Measurements from ENCODE around the gene DNAH14.
"Not testable (repeated sequence)": the region's sequence is repeated elsewhere in the genome, so short reads cannot be mapped to it uniquely, and the experiment has no call there.

The DNAH14 gene

GRCh38 chr1:225347123-225347683, 417.7 kb downstream of the DNAH14 start:
- DNase-seq (ENCODE audit: low read depth in 2 of 2): no peak

- DNase-seq (ENCODE audit: low read depth in 2 of 2): no peak
Measured at GRCh38 chr1:225348400-225348799, 418.9 kb downstream of the DNAH14 start.

GRCh38 chr1:225349826-225350225, 420.4 kb downstream of the DNAH14 start:
- no peak for DNase-seq (ENCODE audit: low read depth in 2 of 2)

GRCh38 chr1:225350872-225351271, 421.4 kb downstream of the DNAH14 start:
- no peak for DNase-seq (ENCODE audit: low read depth in 2 of 2)

- DNase-seq (ENCODE audit: low read depth in 2 of 2): no peak
Measured at GRCh38 chr1:225354906-225355305, 425.4 kb downstream of the DNAH14 start.

GRCh38 chr1:225355863-225356262, 426.4 kb downstream of the DNAH14 start:
- DNase-seq (ENCODE audit: low read depth in 2 of 2): no peak

GRCh38 chr1:225360119-225360518, 430.6 kb downstream of the DNAH14 start:
- no peak for DNase-seq (ENCODE audit: low read depth in 2 of 2)

GRCh38 chr1:225361176-225361575, 431.7 kb downstream of the DNAH14 start:
- DNase-seq (ENCODE audit: low read depth in 2 of 2): no peak

GRCh38 chr1:225362805-225363204, 433.3 kb downstream of the DNAH14 start:
- DNase-seq (ENCODE audit: low read depth in 2 of 2): no peak

- no peak for DNase-seq (ENCODE audit: low read depth in 2 of 2)
Measured at GRCh38 chr1:225364439-225364838, 435.0 kb downstream of the DNAH14 start.

- no peak for DNase-seq (ENCODE audit: low read depth in 2 of 2)
Measured at GRCh38 chr1:225366018-225366417, 436.5 kb downstream of the DNAH14 start.

- DNase-seq (ENCODE audit: low read depth in 2 of 2): no peak
Measured at GRCh38 chr1:225366552-225366951, 437.1 kb downstream of the DNAH14 start.

- DNase-seq (ENCODE audit: low read depth in 2 of 2): no peak
Measured at GRCh38 chr1:225368036-225368552, 438.6 kb downstream of the DNAH14 start.

GRCh38 chr1:225371366-225372010, 442.0 kb downstream of the DNAH14 start:
- no peak for DNase-seq (ENCODE audit: low read depth in 2 of 2)

GRCh38 chr1:225373155-225373554, 443.7 kb downstream of the DNAH14 start:
- DNase-seq (ENCODE audit: low read depth in 2 of 2): no peak

- DNase-seq (ENCODE audit: low read depth in 2 of 2): no peak
Measured at GRCh38 chr1:225374996-225375395, 445.5 kb downstream of the DNAH14 start.

- no peak for DNase-seq (ENCODE audit: low read depth in 2 of 2)
Measured at GRCh38 chr1:225378880-225379279, 449.4 kb downstream of the DNAH14 start.

- DNase-seq (ENCODE audit: low read depth in 2 of 2): no peak
Measured at GRCh38 chr1:225380691-225381090, 451.2 kb downstream of the DNAH14 start.

- DNase-seq (ENCODE audit: low read depth in 2 of 2): not testable (repeated sequence)
Measured at GRCh38 chr1:225386860-225387259, 457.4 kb downstream of the DNAH14 start.

- DNase-seq (ENCODE audit: low read depth in 2 of 2): no peak
Measured at GRCh38 chr1:225388372-225388771, 458.9 kb downstream of the DNAH14 start.

- no peak for DNase-seq (ENCODE audit: low read depth in 2 of 2)
Measured at GRCh38 chr1:225389843-225390242, 460.4 kb downstream of the DNAH14 start.

GRCh38 chr1:225396357-225396756, 466.9 kb downstream of the DNAH14 start:
- no peak for DNase-seq (ENCODE audit: low read depth in 2 of 2)

GRCh38 chr1:225400968-225401367, 471.5 kb downstream of the DNAH14 start:
- DNase-seq (ENCODE audit: low read depth in 2 of 2): no peak

Measured in stimulated activated CD8-positive, alpha-beta memory T cell treated with anti-CD3 and anti-CD28 coated beads, Interleukin-2, amount 100 ng/mL, for 48 hours (primary cell).